Psoas muscle (tissue), 8 donors: ENCODE results near the gene CENPX. TPM values are rescaled to one million over a fixed set of nuclear protein-coding genes. Genes with fewer than 3 reads are reported as not detected.

Source experiments
- ATAC-seq, 4 donors: fragments of 200-7000 bp; cut with Tn5 transposase; one replicate each; pipeline ENCODE4 v1.9.1; 2020; ENCODE audit warnings: moderate library complexity in 3 of 4, mild to moderate bottlenecking in 2 of 4
- DNase-seq, 2 donors: peaks; one replicate each; pipeline ENCODE4 v3.0.0-alpha.2; 2020
- H3K27ac ChIP-seq: fragments of 200-600 bp; one replicate; pipeline ENCODE4 v1.8.0; 2022
- H3K27me3 ChIP-seq, 3 donors: fragments of 200-600 bp in 1 of 3; one replicate each; pipeline versions ENCODE4 v1.6.1 to v1.8.0; 2013 to 2022; ENCODE audit warnings: low read length in 2 of 3, mild to moderate bottlenecking in 2 of 3, moderate library complexity in 1 of 3; ENCODE audit not compliant: insufficient read depth in 3 of 3
- H3K36me3 ChIP-seq, 2 donors: fragments of 200-600 bp in 1 of 2; one replicate each; pipeline versions ENCODE4 v1.6.1 to v1.8.0; 2013 to 2022; ENCODE audit warnings: low read depth in 1 of 2, mild to moderate bottlenecking in 1 of 2, moderate library complexity in 1 of 2; ENCODE audit not compliant: insufficient read depth in 1 of 2
- H3K4me1 ChIP-seq: fragments of 200-600 bp; one replicate; pipeline ENCODE4 v1.8.0; 2022
- H3K4me3 ChIP-seq: fragments of 200-600 bp; one replicate; pipeline ENCODE4 v1.8.0; 2022; ENCODE audit warnings: mild to moderate bottlenecking
- H3K9me3 ChIP-seq: fragments of 200-600 bp; one replicate; pipeline ENCODE4 v1.8.0; 2022
- CTCF ChIP-seq: fragments of 200-600 bp; IDR thresholded peaks from one replicate; pipeline ENCODE4 v1.8.0; 2022; ENCODE audit warnings: antibody characterized with exemption
- WGBS, 3 donors: extraction: QIAGEN DNeasy Blood & Tissue Kit; methylation state at CpG; one replicate each; pipeline versions ENCODE4 v1.1.6 to v1.1.7; 2013; 5-methylcytosine and 5-hydroxymethylcytosine counted together
- intact Hi-C, 2 donors: fragments of 100-400 bp; cut with DNase I; formaldehyde crosslinking; loops; one replicate each; pipeline versions ENCODE4 v1.11.0 to v1.14.2; 2022
- polyA plus RNA-seq, 3 donors: library from polyadenylated mRNA; stranded (reverse); fragments of 200-250 nt; gene quantifications; one replicate each; pipeline ENCODE4 v1.2.3, GENCODE V29; 2013
- total RNA-seq, 4 donors: library from RNA; stranded (reverse); fragmentation: NEBNext Ultra II Directional in 2 of 4; extraction: Animal tissue kit (Norgen Biotek cat#: 25700) in 2 of 4; gene quantifications; one replicate each; pipeline versions ENCODE4 v1.2.1 to v1.2.4, GENCODE V29; 2021 to 2023
- donor health status: healthy with polysubstance abuse.
- donor health status: DM: no; HTN: no; CAD: no; lungs with moderate emphysema.
- donor health status: Bipolar disorder and iron deficiency.
- donor health status: healthy.
- donor health status: DM: yes; HTN: yes; CAD: no.
- donor health status: DM: no; HTN: no; CAD: no.
- donor health status: DM: no; HTN: no; CAD: no.
- donor health status: DM: yes; HTN: yes; CAD: no.

Gene CENPX
- total and polyA plus RNA-seq, 7 donors = 15.9 to 79.4 (median 24.6) TPM

GRCh38 chr17:82017612-82018151 lies 5.0 kb downstream of the CENPX start:
- Histone ChIP-seq H3K27me3 (no peaks in the 10 kb centered on the region), H3K4me1 (peaks cover 37% of the 10 kb centered on the region), H3K36me3 (peaks cover 0 to 7% of the 10 kb centered on the region in 2 donors), H3K4me3 (no peak overlapping the region), H3K9me3 (no peaks in the 10 kb centered on the region), H3K27ac (peak overlapping the region; percentile 65)
- intact Hi-C loops = loop anchor here in 1 of 2 donors (5.0 kb wide), 1 partner anchor 40 kb away; the partner anchor contains the start of gene ASPSCR1
- TF ChIP-seq CTCF = no peak
- DNase-seq = no peak
- no peak for ATAC-seq
- WGBS, 3 donors = 80% methylated on average over 8 to 13 of the region's 13 CpGs

GRCh38 chr17:82016875-82017459 lies 5.7 kb downstream of the CENPX start:
- Histone ChIP-seq H3K27me3 (no peaks in the 10 kb centered on the region), H3K9me3 (no peaks in the 10 kb centered on the region), H3K4me3 (no peak overlapping the region), H3K27ac (no peak overlapping the region), H3K4me1 (peaks cover 34% of the 10 kb centered on the region), H3K36me3 (peaks cover 0 to 14% of the 10 kb centered on the region in 2 donors)
- intact Hi-C loops = loop anchor here in 1 of 2 donors (5.0 kb wide), 1 partner anchor 40 kb away; the partner anchor contains the start of gene ASPSCR1
- no peak for TF ChIP-seq CTCF
- 85 to 88% (median 85%) methylated on average over 18 to 24 of the region's 24 CpGs for WGBS, 3 donors
- ATAC-seq (no peak), DNase-seq (no peak)

- Histone ChIP-seq H3K4me1 (peaks cover 27% of the 10 kb centered on the region), H3K27me3 (no peaks in the 10 kb centered on the region), H3K9me3 (no peaks in the 10 kb centered on the region), H3K4me3 (no peak overlapping the region), H3K27ac (no peak overlapping the region), H3K36me3 (peaks cover 0 to 21% of the 10 kb centered on the region in 2 donors)
- no peak for ATAC-seq
- 85 to 86% (median 86%) methylated on average over 28 of the region's 28 CpGs for WGBS, 3 donors
- no peak for DNase-seq
- intact Hi-C loops = loop anchor here in 1 of 2 donors (5.0 kb wide), 1 partner anchor 39 kb away; the partner anchor contains the start of gene ASPSCR1
- no peak for TF ChIP-seq CTCF
These were observed 6.4 kb downstream of the CENPX start for GRCh38 chr17:82016061-82016874.

- Histone ChIP-seq H3K9me3 (no peaks in the 10 kb centered on the region), H3K27ac (no peak overlapping the region), H3K4me1 (peaks cover 25% of the 10 kb centered on the region), H3K36me3 (peaks cover 0 to 27% of the 10 kb centered on the region in 2 donors), H3K4me3 (no peak overlapping the region), H3K27me3 (no peaks in the 10 kb centered on the region)
- DNase-seq (no peak), ATAC-seq (no peak)
- intact Hi-C loops = loop anchor here in 1 of 2 donors (5.0 kb wide), 1 partner anchor 38 kb away; the partner anchor contains the start of gene ASPSCR1
- WGBS, 3 donors = 80 to 82% (median 81%) methylated on average over 23 to 24 of the region's 24 CpGs
- TF ChIP-seq CTCF = no peak
These were observed 7.2 kb downstream of the CENPX start for GRCh38 chr17:82015311-82015971.
